Endothelial cell of umbilical vein (primary cell): ENCODE measurements around the gene S100A16. TPM values are rescaled to one million over a fixed set of nuclear protein-coding genes. Genes with fewer than 3 reads are reported as not detected.

ENCODE experiments used
- BruUV-seq: library from RNA; stranded (reverse); fragments of 400-500 nt; replicated peaks from 2 replicates; lab custom pipeline; 2021; lab: Mats Ljungman, UMichigan
- CTCF ChIA-PET: fragments of 300-600, 350-600 bp; sonication (Branson Sonifier 250); formaldehyde crosslinking; loops from one replicate; lab custom pipeline; 2021; ENCODE audit warnings: antibody characterized with exemption, inconsistent platforms; lab: Charles Lee
- POLR2A ChIA-PET: fragments of 300-600, 350-600 bp; sonication (Branson Sonifier 250); formaldehyde crosslinking; loops from one replicate; lab custom pipeline; 2021; ENCODE audit warnings: antibody characterized with exemption, inconsistent platforms; lab: Charles Lee
- DNase-seq: peaks from one replicate; pipeline ENCODE4 v3.0.0-alpha.2; 2011; ENCODE audit warnings: low read depth, low spot score
- FAIRE-seq: peaks from 2 replicates; lab custom pipeline; 2011; peaks lifted over from hg19 to GRCh38; lab: Jason Lieb, UNC
- H2AFZ ChIP-seq: 2 replicates; pipeline ENCODE4 v1.6.0; 2012; ENCODE audit warnings: low read depth, low read length, control low read depth, inconsistent platforms
- H3K27ac ChIP-seq: 2 replicates; pipeline ENCODE4 v1.5.1; 2011; ENCODE audit warnings: low read depth, mild to moderate bottlenecking, control low read depth, low read length, moderate library complexity; ENCODE audit not compliant: insufficient read depth
- H3K27me3 ChIP-seq, 2 experiments: 2 replicates each; pipeline versions ENCODE4 v1.6.0 to v1.6.1; 2011; ENCODE audit warnings: low read length in 2 of 2, mixed read lengths in 1 of 2; ENCODE audit not compliant: control insufficient read depth in 2 of 2, insufficient read depth in 2 of 2
- H3K36me3 ChIP-seq, 2 experiments: 2 replicates in 1 of 2; 3 replicates in 1 of 2; pipeline ENCODE4 v1.5.1; 2011; ENCODE audit warnings: low read length in 2 of 2, mild to moderate bottlenecking in 1 of 2, moderate library complexity in 1 of 2; ENCODE audit not compliant: control insufficient read depth in 2 of 2, insufficient read depth in 2 of 2; ENCODE audit errors: extremely low read depth in 1 of 2
- H3K4me1 ChIP-seq: 3 replicates; pipeline ENCODE4 v1.5.1; 2011; ENCODE audit warnings: mild to moderate bottlenecking, low read length; ENCODE audit not compliant: control insufficient read depth, insufficient read depth; ENCODE audit errors: extremely low read depth
- H3K4me2 ChIP-seq: 2 replicates; pipeline ENCODE4 v1.6.1; 2011; ENCODE audit warnings: low read length, control low read depth, mixed read lengths; ENCODE audit not compliant: insufficient read depth
- H3K4me3 ChIP-seq, 3 experiments: fragments of 200-600 bp in 1 of 3; sonication (generic), shearing (Covaris generic) in 1 of 3; replicated peaks in 1 of 3; 2 replicates each; pipeline ENCODE4 v1.5.1; 2011 to 2016; ENCODE audit warnings: control low read depth in 3 of 3, low read length in 3 of 3, mild to moderate bottlenecking in 2 of 3, inconsistent platforms in 1 of 3, low read depth in 1 of 3, moderate library complexity in 1 of 3; ENCODE audit not compliant: insufficient read depth in 1 of 3
- H3K79me2 ChIP-seq: 2 replicates; pipeline ENCODE4 v1.6.0; 2012; ENCODE audit warnings: low read length, inconsistent platforms; ENCODE audit not compliant: control insufficient read depth, insufficient read depth
- H3K9ac ChIP-seq: replicated peaks from 2 replicates; pipeline ENCODE3; 2011; ENCODE audit warnings: low read length, control low read depth; ENCODE audit not compliant: insufficient read depth; ENCODE audit errors: extremely low read depth
- H3K9me1 ChIP-seq: replicated peaks from 3 replicates; pipeline ENCODE4 v1.6.0; 2011; ENCODE audit warnings: mild to moderate bottlenecking, low read length; ENCODE audit not compliant: control insufficient read depth, insufficient read depth; ENCODE audit errors: extremely low read depth
- H3K9me3 ChIP-seq: replicated peaks from 2 replicates; pipeline ENCODE4 v1.5.1; 2012; ENCODE audit warnings: low read length, inconsistent platforms; ENCODE audit not compliant: control insufficient read depth, insufficient read depth
- H4K20me1 ChIP-seq: replicated peaks from 2 replicates; pipeline ENCODE3; 2011; ENCODE audit warnings: mild to moderate bottlenecking, low read length; ENCODE audit not compliant: control insufficient read depth, insufficient read depth; ENCODE audit errors: extremely low read depth
- CTCF ChIP-seq, 2 donors: IDR thresholded peaks; 1 replicate in 1 of 2; 2 replicates in 1 of 2; pipeline ENCODE4 v1.5.1; 2011; ENCODE audit warnings: low read length in 2 of 2, mild to moderate bottlenecking in 2 of 2, moderate library complexity in 2 of 2, control low read depth in 1 of 2, inconsistent platforms in 1 of 2, low read depth in 1 of 2; ENCODE audit not compliant: insufficient read depth in 1 of 2; ENCODE audit errors: extremely low read depth in 1 of 2
- EZH2 ChIP-seq: IDR thresholded peaks from 2 replicates; pipeline ENCODE4 v1.6.1; 2012; ENCODE audit warnings: borderline replicate concordance, low read depth, mild to moderate bottlenecking, moderate library complexity, low read length, inconsistent platforms; ENCODE audit not compliant: severe bottlenecking
- FOS ChIP-seq: IDR thresholded peaks from 2 replicates; pipeline ENCODE4 v1.6.1; 2011; ENCODE audit warnings: mild to moderate bottlenecking, low read length, moderate library complexity, borderline replicate concordance; ENCODE audit not compliant: insufficient read depth
- GATA2 ChIP-seq: IDR thresholded peaks from 2 replicates; pipeline ENCODE4 v1.7.0; 2011; ENCODE audit warnings: low read depth, mild to moderate bottlenecking, moderate library complexity, mixed read lengths, low read length; ENCODE audit not compliant: insufficient read length, insufficient read depth
- JUN ChIP-seq: IDR thresholded peaks from 2 replicates; pipeline ENCODE4 v1.6.1; 2011; ENCODE audit warnings: borderline replicate concordance, low read depth; ENCODE audit not compliant: insufficient read length, insufficient read depth
- MYC ChIP-seq: IDR thresholded peaks from one replicate; pipeline ENCODE4 v1.6.1; 2011; ENCODE audit warnings: mild to moderate bottlenecking, low read depth, low read length
- POLR2A ChIP-seq: IDR thresholded peaks from 2 replicates; pipeline ENCODE4 v1.6.1; 2012; ENCODE audit warnings: low read depth, mild to moderate bottlenecking, control low read depth, low read length
- POLR2AphosphoS5 ChIP-seq: IDR thresholded peaks from 2 replicates; pipeline ENCODE4 v1.6.1; 2012; ENCODE audit warnings: low read depth, mild to moderate bottlenecking, control low read depth, low read length, moderate library complexity; ENCODE audit not compliant: insufficient read depth
- dilution Hi-C: fragments of 300-500 bp; cut with MboI; formaldehyde crosslinking; loops from one replicate; pipeline ENCODE4 v1.15.0; 2019; ENCODE audit warnings: low sequenced_read_pairs; ENCODE audit not compliant: extremely low pct_ligation_motif_present
- intact Hi-C: fragments of 100-400 bp; cut with micrococcal nuclease; formaldehyde crosslinking; loops from one replicate; pipeline ENCODE4 v1.10.0; 2022
- polyA plus RNA-seq, 4 experiments: library from polyadenylated mRNA; depleted of rRNA in 3 of 4; stranded (reverse) in 3 of 4; unstranded in 1 of 4; fragments of >200 nt; gene quantifications; 2 replicates each; pipeline versions ENCODE4 v1.2.1 to v1.2.3, GENCODE V29; 2011 to 2012; ENCODE audit warnings: missing spikeins in 1 of 4
- total RNA-seq: library from RNA; stranded (reverse); gene quantifications from 2 replicates; pipeline ENCODE4 v1.2.3, GENCODE V29; 2021
- TF ChIP-seq, protein P1 (sequence below): IDR thresholded peaks from 2 replicates; pipeline ENCODE4 v1.6.1; 2011; ENCODE audit not compliant: insufficient read depth, insufficient read length

The S100A16 gene
- total and polyA plus RNA-seq, 2 donors (not counting 3 experiments of a cell fraction or from before 2014, with no cell fraction given): 701 to 1,770 TPM

GRCh38 chr1:153627715-153628626 is 15.0 kb upstream of the S100A16 start, which contains the start of gene S100A1:
Gene S100A1, plus strand, starts transcription at chr1:153628434. Its CDS starts 2,088 bp downstream, at chr1:153630522.
- Histone ChIP-seq H3K9me1 (no peaks in the 10 kb centered on the region), H3K9ac (peak within 1 kb of the TSS; percentile 86), H3K4me3 (peak within 1 kb of the TSS; percentile 57 to 74 (median 62)), H4K20me1 (no peaks in the 10 kb centered on the region), H3K27ac (peak within 1 kb of the TSS; percentile 81), H3K4me1 (peaks cover 14% of the 10 kb centered on the region), H3K27me3 (no peaks in the 10 kb centered on the region), H3K4me2 (peak within 1 kb of the TSS; percentile 93), H3K79me2 (peaks cover 28% of the 10 kb centered on the region), H2AFZ (peak within 1 kb of the TSS; percentile 55), H3K36me3 (no peaks in the 10 kb centered on the region), H3K9me3 (no peaks in the 10 kb centered on the region)
- DNase-seq (no peak), FAIRE-seq (no peak)
- POLR2A ChIA-PET: interaction anchor here (0.6 to 3.6 kb wide), 21 partner anchors 10 to 337 kb away, joined by 3 to 43 read pairs (median 5); partner anchors contain the start of genes ILF2, S100A14 and S100A16
- BruUV-seq: no TSS peak
- dilution Hi-C loops (no loop called here), intact Hi-C loops (loop anchor here (1.0 kb wide), 5 partner anchors 19 to 117 kb away; no protein-coding TSS in a partner anchor)
- TF ChIP-seq FOS: no peak
- TF ChIP-seq GATA2: no peak
- TF ChIP-seq POLR2AphosphoS5: no peak
- TF ChIP-seq MYC: no peak
- no peak for TF ChIP-seq EZH2
- TF ChIP-seq, protein P1, sequence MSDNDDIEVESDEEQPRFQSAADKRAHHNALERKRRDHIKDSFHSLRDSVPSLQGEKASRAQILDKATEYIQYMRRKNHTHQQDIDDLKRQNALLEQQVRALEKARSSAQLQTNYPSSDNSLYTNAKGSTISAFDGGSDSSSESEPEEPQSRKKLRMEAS: no peak
- no peak for TF ChIP-seq POLR2A
- TF ChIP-seq CTCF (IDR thresholded peaks at IDR 0.05; ENCODE audit: extremely low read depth in 1 of 2, insufficient read depth in 1 of 2, low read depth in 1 of 2, low read length in 2 of 2): no peak
- no peak for TF ChIP-seq JUN
- CTCF ChIA-PET: interaction anchor here (0.7 to 7.8 kb wide), 38 partner anchors 10 to 145 kb away, joined by 3 to 145 read pairs (median 5); partner anchors contain the start of genes S100A14, S100A16, S100A6 and SNAPIN
